Measurements from ENCODE around the gene SFR1.

- TF ChIP-seq CTCF (IDR thresholded peaks at IDR 0.05), result no peak
- no peak for TF ChIP-seq POLR2A (IDR thresholded peaks at IDR 0.05)
Observed at GRCh38 chr10:104077247-104077646, 44.7 kb upstream of the SFR1 start.

Measured in Peyer's patch (tissue), 4 donors.